AG04450 (cell line): ENCODE data around the gene DBNDD2. TPM values are rescaled to one million over a fixed set of nuclear protein-coding genes. Genes with fewer than 3 reads are reported as not detected.

Source experiments
- CTCF ChIA-PET: fragments of 300-600, 350-600 bp; formaldehyde crosslinking; extraction: SDS; loops from one replicate; lab custom pipeline; 2022; ENCODE audit warnings: antibody characterized with exemption, inconsistent platforms; lab: Charles Lee
- POLR2A ChIA-PET: fragments of 350-600 bp; formaldehyde crosslinking; extraction: SDS; loops from one replicate; lab custom pipeline; 2021; ENCODE audit warnings: antibody characterized with exemption, inconsistent platforms; lab: Yijun Ruan, JAX
- DNase-seq: peaks from one replicate; pipeline ENCODE4 v3.0.0-alpha.2; 2011; ENCODE audit warnings: low read depth, low spot score
- H3K27ac ChIP-seq: one replicate; pipeline ENCODE4 v1.5.1; 2012; ENCODE audit warnings: low read depth, low read length, control low read depth
- H3K27me3 ChIP-seq: one replicate; pipeline ENCODE4 v1.6.0; 2012; ENCODE audit warnings: low read length; ENCODE audit not compliant: control insufficient read depth, insufficient read depth
- H3K4me3 ChIP-seq: 2 replicates; pipeline ENCODE4 v1.5.1; 2011; ENCODE audit warnings: mild to moderate bottlenecking, low read depth, low read length, control low read depth
- H3K9me3 ChIP-seq: 2 replicates; pipeline ENCODE4 v1.5.1; 2012; ENCODE audit warnings: low read length; ENCODE audit not compliant: control insufficient read depth, insufficient read depth
- CTCF ChIP-seq: IDR thresholded peaks from 2 replicates; pipeline ENCODE4 v1.5.1; 2011; ENCODE audit warnings: low read depth, low read length, control low read depth, inconsistent platforms
- polyA plus RNA-seq: library from polyadenylated mRNA; depleted of rRNA; stranded (reverse); fragments of >200 nt; gene quantifications from 2 replicates; pipeline ENCODE4 v1.2.3, GENCODE V29; 2011

DBNDD2 gene
- polyA plus RNA-seq, 1 experiment: 13.8 TPM

- TF ChIP-seq CTCF: peak; percentile 94
- ChIA-PET POLR2A (interaction anchor here (0.5 to 3.9 kb wide), 13 partner anchors 11 to 411 kb away, joined by 3 to 36 read pairs (median 6); partner anchors contain the start of gene SDC4), CTCF (interaction anchor here (0.5 to 7.0 kb wide), 42 partner anchors 8 to 607 kb away, joined by 3 to 88 read pairs (median 5); partner anchors contain the start of genes PIGT and SDC4)
- Histone ChIP-seq H3K27ac (peak within 1 kb of the TSS; percentile 97), H3K9me3 (no peaks in the 10 kb centered on the region; the same call in 1 of the 2 replicates), H3K27me3 (no peaks in the 10 kb centered on the region), H3K4me3 (peak within 1 kb of the TSS; percentile 96)
- peak; percentile 97 for DNase-seq
Observed at GRCh38 chr20:45362804-45363610, 45.1 kb upstream of the DBNDD2 start, which contains the start of gene SYS1. Gene SYS1, plus strand, starts transcription at chr20:45363156. Its CDS starts 376 bp downstream, at chr20:45363532.

- no peak for DNase-seq
- TF ChIP-seq CTCF: no peak
- H3K9me3 ChIP-seq: no peaks in the 10 kb centered on the region; the same call in 1 of the 2 replicates
- ChIA-PET CTCF (interaction anchor here (0.6 to 7.0 kb wide), 28 partner anchors 7 to 606 kb away, joined by 3 to 88 read pairs (median 8); partner anchors contain the start of gene PIGT), POLR2A (interaction anchor here (0.7 to 3.9 kb wide), 11 partner anchors 10 to 79 kb away, joined by 3 to 36 read pairs (median 8); partner anchors contain the start of gene SDC4)
- H3K4me3 ChIP-seq: peak overlapping the region; percentile 96
- H3K27me3 ChIP-seq: no peaks in the 10 kb centered on the region
- peak overlapping the region; percentile 97 for H3K27ac ChIP-seq
Observed at GRCh38 chr20:45363611-45364492, 44.2 kb upstream of the DBNDD2 start.

- no peaks in the 10 kb centered on the region; the same call in 1 of the 2 replicates for H3K9me3 ChIP-seq
- CTCF ChIA-PET: interaction anchor here (1.2 to 7.0 kb wide), 4 partner anchors 8 to 405 kb away, joined by 4 to 88 read pairs (median 32); no protein-coding TSS in a partner anchor
- no peak overlapping the region for H3K27ac ChIP-seq
- no peak overlapping the region for H3K4me3 ChIP-seq
- no peak for DNase-seq
- H3K27me3 ChIP-seq: no peaks in the 10 kb centered on the region
- POLR2A ChIA-PET: no interaction called here
- no peak for TF ChIP-seq CTCF
Observed at GRCh38 chr20:45365444-45365970, 42.6 kb upstream of the DBNDD2 start.

- DNase-seq: no peak
- Histone ChIP-seq H3K27me3 (no peaks in the 10 kb centered on the region), H3K27ac (no peak overlapping the region), H3K9me3 (no peaks in the 10 kb centered on the region; the same call in 1 of the 2 replicates), H3K4me3 (no peak overlapping the region)
- ChIA-PET CTCF (interaction anchor here (0.7 to 1.9 kb wide), 4 partner anchors 47 to 405 kb away, joined by 3 to 8 read pairs (median 4); no protein-coding TSS in a partner anchor), POLR2A (no interaction called here)
- no peak for TF ChIP-seq CTCF
Observed at GRCh38 chr20:45366192-45366591, 41.9 kb upstream of the DBNDD2 start.
